Tongue (tissue), 2 donors: ENCODE data around the gene DENND2A. TPM values are rescaled to one million over a fixed set of nuclear protein-coding genes. Genes with fewer than 3 reads are reported as not detected.
A peak's percentile ranks its signal among the peaks of the same experiment; 100 is the strongest.
"Not testable (repeated sequence)": the region's sequence is repeated elsewhere in the genome, so short reads cannot be mapped to it uniquely, and the experiment has no call there.

ENCODE experiments used
- DNase-seq: peaks from one replicate; pipeline ENCODE4 v3.0.0-alpha.2; 2015
- total RNA-seq: library from RNA; depleted of rRNA; stranded (reverse); fragments of >200 nt; gene quantifications from one replicate; pipeline ENCODE4 v1.2.3, GENCODE V29; 2014

Gene DENND2A, protein sequence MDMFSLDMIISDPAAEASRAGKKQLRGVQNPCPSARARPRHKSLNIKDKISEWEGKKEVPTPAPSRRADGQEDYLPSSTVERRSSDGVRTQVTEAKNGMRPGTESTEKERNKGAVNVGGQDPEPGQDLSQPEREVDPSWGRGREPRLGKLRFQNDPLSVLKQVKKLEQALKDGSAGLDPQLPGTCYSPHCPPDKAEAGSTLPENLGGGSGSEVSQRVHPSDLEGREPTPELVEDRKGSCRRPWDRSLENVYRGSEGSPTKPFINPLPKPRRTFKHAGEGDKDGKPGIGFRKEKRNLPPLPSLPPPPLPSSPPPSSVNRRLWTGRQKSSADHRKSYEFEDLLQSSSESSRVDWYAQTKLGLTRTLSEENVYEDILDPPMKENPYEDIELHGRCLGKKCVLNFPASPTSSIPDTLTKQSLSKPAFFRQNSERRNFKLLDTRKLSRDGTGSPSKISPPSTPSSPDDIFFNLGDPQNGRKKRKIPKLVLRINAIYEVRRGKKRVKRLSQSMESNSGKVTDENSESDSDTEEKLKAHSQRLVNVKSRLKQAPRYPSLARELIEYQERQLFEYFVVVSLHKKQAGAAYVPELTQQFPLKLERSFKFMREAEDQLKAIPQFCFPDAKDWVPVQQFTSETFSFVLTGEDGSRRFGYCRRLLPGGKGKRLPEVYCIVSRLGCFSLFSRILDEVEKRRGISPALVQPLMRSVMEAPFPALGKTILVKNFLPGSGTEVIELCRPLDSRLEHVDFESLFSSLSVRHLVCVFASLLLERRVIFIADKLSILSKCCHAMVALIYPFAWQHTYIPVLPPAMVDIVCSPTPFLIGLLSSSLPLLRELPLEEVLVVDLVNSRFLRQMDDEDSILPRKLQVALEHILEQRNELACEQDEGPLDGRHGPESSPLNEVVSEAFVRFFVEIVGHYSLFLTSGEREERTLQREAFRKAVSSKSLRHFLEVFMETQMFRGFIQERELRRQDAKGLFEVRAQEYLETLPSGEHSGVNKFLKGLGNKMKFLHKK
- total RNA-seq, result 29.6 TPM

DNA sequence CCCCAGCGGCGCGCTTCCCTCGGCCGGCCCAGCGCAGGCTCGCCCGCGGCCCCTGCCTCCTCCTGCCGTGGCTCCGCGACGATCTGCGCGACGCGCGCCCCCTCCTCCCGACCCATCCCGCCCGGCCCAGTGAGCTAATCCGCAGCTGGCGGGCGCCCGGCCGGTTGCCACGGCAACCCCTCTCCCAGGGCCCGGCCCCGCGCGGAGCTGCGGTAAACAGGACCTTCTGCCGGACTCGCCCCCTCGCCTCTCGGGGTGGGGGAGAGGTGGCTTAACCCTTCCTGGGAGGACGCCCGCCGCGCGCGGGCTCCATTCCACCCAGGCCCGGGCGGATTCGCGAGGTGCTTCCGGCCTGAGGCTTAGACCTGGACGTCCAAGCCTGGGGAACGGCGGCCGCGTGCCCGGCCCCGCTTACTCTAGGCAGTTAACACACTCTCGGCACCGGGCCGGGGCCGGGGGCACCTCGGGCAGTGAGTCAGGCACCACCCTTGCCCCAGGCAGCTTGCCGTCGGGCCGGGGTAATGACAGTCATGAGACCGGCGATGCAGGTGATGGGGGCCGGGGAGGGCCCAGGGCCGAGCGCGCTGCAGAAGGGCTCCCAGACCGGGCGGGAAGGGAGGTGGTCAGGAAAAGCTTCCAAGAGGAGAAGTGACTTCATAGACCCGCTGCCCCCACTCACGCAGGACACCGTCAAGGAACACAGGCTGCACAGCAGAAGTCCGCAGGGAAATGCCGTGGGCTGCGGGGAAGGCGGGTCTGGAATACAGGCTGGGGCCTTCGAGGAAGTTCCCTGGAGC is at the start of gene DENND2A:
TSS of gene DENND2A (minus strand) at position 87 of the 797 bp plus-strand sequence. CDS start 38,416 bp downstream, outside the sequence.
- DNase-seq, result peak; percentile 94

DNA sequence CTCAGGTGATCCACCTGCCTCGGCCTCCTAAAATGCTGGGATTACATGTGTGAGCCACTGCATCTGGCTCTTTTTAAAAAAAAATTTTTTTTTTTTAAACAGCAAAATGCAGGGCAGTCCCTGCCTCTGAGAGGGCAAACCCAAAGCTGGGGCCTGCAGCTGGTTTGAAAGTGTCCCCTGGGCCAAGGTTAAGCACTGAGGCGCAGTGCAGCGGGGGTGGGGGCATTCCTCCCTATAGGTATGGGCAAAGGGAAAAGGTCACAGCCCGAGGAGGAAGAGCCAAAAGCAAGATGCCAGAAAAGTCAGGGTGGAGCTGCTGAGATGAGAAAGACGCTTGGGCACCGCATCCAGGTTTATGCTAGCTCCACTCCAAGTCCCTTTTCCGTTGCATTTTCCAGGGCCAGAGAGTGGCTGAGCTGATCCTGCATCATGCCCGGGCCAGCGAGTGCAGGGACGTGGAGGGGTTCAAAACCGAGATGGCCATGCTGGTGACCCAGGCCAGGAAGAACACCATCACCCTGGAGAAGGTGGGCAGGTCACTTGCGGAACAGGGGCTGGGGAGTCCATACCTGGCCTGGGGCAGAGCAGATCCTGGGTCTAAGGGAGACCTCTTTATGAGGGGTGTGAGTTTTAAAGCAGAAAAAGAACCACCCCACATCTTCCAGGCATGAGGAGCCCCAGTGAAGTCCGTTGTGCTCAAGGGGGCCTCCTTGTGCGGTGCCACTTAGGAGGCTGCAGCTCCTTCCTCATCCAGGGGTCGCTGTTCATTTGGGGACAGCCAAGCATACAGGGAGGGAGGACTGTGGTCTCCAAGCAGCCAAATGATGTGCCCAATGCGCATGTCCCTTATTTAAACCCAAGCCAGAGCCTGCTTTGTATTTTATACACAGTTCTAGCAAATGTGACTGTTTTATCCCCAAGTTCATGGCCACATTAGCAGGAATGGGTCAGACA is 48.9 kb upstream of the DENND2A start:
- DNase-seq, result no peak

DNA sequence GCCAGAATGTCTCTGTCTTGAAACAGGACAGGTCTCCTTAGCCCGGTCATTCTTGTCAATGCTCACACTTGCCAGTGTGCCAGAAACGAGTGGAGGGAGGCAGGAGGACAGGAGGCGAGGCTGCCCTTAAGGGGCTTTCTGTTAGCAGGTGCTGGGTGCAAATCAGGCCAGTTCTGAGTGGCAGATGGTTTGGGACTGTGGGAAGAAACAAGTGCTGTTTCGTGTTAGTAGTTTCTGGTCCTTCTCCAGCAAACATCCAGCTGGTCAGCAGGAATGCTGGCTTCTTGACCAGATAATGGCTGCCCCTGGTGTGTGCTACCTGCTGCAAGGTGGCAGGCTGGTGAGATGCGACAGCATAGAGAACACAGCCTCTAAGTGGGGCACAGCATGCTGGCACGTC is 47.7 kb upstream of the DENND2A start:
- no peak for DNase-seq

DNA sequence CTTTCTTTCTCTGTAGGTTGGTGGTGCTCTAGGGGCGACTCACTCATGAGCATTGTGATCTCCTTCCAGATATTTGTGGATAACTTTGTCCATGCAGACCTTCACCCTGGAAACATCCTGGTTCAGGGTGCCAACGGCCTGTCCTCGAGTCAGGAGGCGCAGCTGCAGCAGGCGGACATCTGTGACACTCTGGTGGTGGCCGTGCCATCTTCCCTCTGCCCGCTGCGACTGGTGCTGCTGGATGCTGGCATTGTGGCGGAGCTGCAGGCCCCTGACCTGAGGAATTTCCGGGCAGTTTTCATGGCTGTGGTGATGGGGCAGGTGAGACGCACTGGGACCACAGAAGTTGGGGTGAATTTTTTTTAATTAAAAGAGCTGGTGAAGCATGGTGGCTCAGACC is 46.3 kb upstream of the DENND2A start:
- DNase-seq, result no peak

DNA sequence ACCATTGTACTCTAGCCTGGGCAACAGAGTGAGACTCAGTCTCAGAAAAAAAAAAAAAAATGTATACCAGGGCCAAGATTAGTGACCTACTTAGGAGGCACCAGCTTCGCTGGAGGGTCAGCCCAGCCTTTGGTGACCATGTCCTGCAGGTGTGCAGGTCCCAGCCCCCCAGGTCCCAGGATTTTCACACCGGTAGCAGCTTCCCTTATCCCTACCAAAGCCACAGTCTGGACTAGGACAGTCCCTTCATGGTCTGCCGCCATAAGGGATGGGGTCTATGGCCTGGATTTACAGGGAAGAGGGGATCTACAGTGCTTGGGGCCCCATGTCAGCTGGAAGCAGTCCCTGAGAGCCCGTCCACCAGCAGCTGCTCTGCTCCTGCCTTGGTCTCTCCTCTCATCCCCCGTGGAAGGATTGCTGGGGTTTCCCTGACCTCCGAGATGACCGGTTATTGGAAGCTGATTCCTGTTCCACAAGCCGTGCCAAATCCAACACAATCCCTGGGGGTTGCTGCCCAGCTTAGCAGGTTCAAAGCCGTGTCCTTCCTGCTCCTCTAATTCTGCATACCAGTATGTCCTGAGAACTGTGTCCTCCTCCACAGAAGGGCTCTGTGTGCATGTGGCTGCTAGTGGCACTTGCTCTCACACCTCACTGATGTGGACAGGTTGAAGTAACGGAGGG is 44.9 kb upstream of the DENND2A start:
- DNase-seq, result no peak

DNA sequence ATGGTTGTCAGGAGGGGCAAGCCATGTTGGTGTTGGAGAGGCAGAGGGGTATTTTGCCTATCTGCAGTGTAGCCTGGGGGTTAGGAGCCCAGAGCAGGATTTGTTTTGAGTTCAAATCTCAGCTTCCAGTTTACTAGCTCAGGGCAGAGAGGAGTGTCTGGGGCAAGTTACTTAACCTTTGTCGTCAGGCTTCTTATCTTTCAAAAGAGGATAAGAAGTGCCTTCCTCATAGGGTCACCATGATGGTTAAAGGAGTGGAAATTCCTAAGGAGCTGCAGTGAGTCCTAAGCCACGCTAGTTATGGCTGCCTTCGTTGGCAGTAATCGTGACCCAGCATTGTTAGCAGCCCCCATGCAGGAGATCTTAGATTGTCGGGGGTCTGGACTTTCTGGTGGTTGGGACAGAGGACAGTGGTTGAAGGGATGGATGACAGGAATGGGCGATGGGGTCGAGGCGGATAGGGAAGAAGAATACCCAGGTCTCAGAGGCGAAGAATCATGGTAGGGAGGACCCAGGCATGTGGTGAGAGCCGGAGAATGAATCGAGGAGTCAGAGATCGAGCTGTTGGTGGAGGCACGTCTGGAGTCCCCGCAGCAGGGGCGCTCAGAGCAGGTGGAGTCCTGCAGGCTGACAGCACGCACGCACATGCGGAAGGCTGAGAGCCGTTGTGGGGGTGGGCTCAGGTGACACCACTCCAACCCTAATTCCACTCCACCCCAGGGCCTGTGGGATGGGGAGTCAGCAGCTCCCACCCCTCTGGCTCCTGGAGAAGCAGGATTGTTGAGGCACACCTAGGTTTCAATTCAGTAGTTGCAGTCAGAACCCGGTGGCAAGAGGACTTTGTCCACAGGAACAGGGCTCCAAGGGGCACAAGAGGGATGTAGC is 43.7 kb upstream of the DENND2A start:
- DNase-seq, result no peak

DNA sequence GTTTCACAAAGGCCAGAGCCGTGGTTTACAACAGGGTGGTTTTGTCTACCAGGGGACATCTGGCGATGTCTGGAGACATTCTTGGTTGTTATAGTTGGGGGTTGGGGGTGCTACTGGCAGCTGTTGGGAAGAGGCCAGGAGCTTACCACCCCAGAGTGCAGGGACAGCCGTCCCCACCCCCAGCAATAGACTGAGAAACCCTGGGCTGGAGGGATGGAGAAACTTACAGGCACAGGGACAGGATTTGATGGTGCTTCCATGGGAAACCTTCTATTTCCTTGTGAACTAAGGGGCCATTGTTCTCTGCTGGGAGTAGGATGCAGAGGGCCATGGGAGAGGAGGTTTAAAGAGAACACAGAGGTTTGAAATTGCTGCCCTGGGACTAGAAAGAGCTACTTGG is 43.0 kb upstream of the DENND2A start:
- no peak for DNase-seq

DNA sequence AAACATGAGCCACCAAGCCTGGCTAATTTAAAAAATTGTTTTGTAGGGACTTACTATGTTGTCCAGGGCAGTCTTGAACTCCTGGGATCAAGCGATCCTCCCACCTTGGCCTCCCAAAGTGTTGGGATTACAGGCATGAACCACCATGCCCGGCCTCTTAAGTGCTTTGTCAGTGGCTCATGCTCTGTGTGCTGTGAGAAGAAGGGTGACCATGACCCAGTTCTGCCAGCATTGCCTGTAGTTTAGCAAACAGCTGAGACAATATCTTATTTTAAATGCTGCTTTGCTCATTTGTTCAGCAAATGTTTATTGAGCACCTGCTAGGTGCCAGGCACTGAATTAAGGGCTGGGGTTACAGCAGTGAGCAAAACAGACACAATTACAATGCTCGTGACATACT is 41.2 kb upstream of the DENND2A start:
- no peak for DNase-seq

DNA sequence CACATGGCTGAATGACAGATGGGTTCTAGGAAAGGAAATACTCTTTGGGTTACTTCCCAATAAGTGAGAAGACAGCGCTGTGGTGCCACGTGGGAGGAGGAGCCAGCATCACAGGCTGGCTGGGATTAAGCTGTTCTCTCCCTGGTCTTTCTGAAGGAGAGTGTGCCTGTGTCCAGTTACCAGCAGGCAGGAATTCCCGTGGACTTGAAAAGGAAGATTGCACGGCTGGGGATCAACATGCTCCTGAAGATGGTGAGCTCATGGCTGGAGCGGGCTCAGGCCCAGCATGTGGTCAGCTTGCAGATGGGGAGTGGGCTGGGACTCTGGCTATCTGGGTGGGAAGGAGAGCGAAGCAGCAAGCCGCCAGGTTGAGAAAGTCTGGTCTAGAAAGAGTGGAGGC is 40.3 kb upstream of the DENND2A start:
- no peak for DNase-seq

DNA sequence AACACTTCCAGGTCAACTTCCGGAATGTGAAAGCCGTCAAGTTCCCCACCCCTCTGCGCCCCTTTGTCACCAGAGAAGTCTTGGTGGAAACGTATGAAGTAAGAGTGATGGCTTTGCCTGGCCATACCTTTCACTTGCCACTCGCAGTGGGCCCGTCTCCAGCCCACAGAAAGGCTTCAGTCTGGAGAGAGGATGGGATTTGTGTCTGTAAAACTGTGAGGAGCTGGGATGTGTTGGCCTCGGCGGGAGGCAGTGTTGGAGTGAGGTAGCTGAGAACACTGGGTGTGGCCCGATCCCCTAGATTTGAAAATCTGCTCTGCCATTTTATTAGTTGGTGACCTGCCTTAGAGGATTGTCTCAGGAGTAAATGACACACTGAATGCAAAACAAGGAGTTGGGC is 38.6 kb upstream of the DENND2A start:
- no peak for DNase-seq

DNA sequence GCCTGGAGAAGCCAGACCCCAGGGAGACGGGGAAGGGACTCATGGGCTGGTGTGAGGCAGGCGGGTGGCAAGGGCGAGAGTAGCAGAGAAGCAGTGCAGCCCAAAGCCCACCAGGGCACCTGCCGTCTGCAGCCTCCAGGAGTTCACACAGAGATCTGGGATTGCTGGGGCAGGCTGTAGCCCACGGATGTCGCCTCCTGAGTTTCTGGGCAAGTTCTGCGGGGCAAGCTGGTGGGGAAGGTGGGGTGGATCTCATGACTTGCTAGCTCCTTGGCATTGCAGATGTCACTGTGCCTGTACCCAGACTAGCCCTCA is 38.2 kb upstream of the DENND2A start:
- no peak for DNase-seq

DNA sequence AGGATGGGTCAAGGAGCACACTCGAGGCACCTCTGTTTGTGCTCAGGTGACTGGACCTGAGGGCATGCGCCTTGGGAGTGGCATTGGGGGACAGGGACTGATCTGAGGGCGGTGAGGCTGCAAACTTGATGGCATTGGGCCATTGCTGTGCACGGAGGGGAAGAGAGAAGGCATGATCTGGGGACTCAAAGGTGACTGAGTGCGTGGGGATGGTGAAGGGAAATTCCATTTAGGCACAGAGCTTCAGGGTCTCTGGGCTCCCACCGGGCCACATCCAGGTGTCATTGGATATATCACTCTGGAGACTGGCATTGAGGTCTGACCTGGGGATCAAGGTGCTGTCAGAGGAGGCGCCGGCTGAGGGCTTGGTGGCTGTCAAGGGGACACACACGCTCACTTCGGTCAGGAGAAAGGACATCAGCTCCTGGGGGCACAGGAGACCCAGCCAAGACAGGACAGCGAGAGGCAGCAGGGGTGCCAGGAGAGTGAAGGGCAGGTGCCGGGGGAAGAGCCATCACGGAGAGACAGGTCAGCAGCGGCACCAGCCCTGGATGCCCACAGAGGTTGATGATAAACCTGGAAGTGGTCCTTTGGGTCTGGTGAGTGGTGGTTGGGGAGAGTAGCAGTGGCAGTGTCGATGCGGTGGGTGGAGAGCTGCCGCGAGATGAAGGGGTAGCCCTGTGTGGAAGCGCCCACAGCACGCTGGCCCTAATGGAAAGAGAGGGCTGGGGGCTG is 37.6 kb upstream of the DENND2A start:
- DNase-seq, result no peak

DNA sequence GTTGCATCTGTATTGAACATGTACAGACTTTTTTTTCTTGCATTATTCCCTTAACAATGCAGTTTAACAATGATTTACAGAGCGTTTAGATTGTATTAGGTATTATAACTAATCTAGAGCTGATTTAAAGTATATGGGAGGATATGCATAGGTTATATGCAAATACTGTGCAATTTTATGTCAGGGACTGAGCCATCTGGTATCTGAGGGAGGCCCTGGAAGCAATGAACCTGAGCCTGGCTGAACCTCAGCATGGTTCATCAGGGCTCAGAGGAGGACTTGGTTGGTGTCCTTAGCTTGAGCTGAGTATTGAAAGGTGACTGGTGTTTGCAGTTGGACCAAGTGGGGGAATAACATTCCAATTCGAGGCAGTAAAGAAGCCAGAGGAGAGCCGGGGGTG is 36.9 kb upstream of the DENND2A start:
- DNase-seq, result no peak

DNA sequence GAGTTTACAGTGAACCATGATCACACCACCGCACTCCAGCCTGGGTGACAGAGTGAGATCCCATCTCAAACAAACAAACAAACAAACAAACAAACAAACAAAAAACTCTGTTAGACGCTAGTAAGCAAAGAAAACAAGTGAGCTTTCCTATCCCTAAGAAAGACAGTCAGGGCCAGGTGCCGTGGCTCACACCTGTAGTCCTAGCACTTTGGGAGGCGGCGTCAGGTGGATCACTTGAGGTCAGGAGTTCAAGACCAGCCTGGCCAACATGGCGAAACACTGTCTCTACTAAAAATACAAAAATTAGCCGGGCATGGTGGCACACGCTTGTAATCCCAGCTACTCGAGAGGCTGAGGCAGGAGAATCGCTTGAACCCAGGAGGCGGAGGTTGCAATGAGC is 36.3 kb upstream of the DENND2A start:
- not testable (repeated sequence) for DNase-seq

DNA sequence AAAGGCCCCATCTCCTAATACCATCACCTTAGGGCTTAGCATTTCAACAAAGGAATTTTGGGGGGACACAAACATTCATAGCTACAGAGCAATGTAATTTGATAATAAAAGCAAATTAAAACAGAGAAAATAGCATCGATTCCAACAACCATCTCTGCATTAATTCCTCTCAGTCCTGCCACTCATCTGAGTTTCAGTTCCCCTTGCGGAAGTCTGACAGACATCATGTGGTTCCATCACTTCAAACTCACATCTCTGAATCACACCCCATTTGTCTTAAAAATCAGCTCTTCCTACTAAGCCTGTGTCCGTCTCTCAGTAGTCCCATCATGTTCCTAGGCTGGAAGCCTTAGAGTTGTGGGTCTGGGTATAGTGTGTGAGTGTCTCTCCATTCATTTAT is 35.7 kb upstream of the DENND2A start:
- no peak for DNase-seq

DNA sequence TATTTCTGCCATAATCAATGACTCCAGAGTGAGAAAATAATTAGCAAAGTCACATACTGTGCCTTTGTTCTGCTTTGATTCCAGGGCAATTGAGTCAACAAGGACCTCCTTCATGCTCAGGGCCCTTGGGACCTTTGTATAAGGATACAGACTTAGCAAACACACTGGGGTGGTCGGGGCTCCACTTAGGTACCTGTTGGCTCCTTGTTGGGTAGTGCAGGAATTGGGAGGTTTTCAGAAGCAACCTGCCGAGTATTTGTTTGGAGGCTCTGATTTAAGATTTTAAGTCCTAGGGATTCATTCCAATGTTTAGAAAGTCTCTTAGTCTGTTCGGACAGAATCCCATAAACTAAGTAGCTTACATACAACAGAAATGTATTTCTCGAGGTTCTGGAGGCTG is 35.1 kb upstream of the DENND2A start:
- DNase-seq, result no peak

DNA sequence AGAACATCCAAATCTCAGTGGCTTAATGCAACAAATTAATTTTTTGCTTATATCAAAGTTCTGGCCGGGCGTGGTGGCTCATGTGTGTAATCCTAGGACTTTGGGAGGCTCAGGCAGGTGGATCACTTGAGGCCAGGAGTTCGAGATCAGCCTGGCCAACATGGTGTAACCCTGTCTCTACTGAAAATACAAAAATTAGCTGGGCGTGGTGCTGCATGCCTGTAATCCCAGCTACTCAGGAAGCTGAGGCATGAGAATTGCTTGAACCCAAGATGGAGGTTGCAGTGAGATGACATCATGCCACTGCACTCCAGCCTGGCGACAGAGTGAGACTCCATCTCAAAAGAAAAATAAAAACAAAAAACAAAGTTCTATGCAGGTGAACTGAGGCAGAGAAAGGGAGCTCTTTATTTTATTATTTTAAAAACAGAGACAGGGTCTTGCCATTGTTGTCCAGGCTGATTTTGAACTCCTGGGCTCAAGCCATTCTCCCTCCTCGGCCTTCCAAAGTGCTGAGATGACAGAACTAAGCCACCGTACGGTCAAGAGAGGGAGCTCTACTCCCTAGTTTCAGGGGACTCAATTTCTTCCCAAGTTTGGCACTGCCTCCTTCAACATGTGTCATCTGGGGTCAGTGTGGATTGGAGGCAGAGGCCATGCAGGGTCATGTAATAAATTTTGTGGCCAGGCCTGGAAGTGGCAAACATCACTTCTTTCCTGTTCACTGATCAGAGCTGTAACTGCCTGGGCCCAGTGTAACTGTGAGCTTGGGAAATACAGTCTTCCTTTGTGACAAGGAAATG is 34.5 kb upstream of the DENND2A start:
- peak; percentile 41 for DNase-seq

DNA sequence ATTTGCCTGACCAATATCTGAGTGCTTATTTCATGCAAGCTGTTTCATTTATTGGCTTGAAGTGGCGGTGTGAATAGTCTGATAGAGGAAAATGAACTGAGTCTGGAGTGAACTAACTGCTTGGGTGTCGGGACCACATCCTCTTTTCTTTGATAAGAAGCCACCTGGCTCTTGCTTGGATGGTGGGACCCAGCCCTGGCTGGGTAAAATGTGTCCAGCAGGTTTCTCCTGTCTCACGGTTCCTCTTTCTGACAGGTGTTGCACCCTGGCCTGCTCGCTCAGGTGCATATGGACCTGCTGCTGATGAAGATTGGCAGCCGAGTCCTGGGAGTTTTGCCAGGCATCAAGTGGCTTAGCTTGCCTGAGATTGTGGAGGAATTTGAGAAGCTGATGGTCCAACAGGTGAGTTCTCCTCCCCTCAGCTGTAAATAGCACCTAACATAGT is 33.8 kb upstream of the DENND2A start:
- no peak for DNase-seq
